HepG2 (cell line): ENCODE results near the gene TRIM25. TPM values are rescaled to one million over a fixed set of nuclear protein-coding genes. Genes with fewer than 3 reads are reported as not detected.

Experiments used
- ELF3 ChIP-seq: IDR thresholded peaks from 2 replicates; pipeline ENCODE4 v1.6.1; 2016; ENCODE audit warnings: missing genetic modification reagents, missing compliant biosample characterization
- HDAC1 ChIP-seq: sonication (generic); formaldehyde crosslinking; IDR thresholded peaks from 2 replicates; pipeline ENCODE4 v1.5.1; 2020; ENCODE audit warnings: mild to moderate bottlenecking, missing genetic modification reagents
- MAF1 ChIP-seq: sonication (generic); formaldehyde crosslinking; IDR thresholded peaks from 2 replicates; pipeline ENCODE4 v1.5.0; 2020; ENCODE audit warnings: missing genetic modification reagents, borderline replicate concordance
- RXRB ChIP-seq: IDR thresholded peaks from 2 replicates; pipeline ENCODE4 v1.6.1; 2016; ENCODE audit warnings: borderline replicate concordance, missing genetic modification reagents, missing compliant biosample characterization
- SATB2 ChIP-seq: sonication (generic); formaldehyde crosslinking; IDR thresholded peaks from 2 replicates; pipeline ENCODE4 v1.5.0; 2020; ENCODE audit warnings: missing genetic modification reagents
- SMYD3 ChIP-seq: sonication (generic); formaldehyde crosslinking; IDR thresholded peaks from 2 replicates; pipeline ENCODE4 v1.8.1; 2023; ENCODE audit warnings: mild to moderate bottlenecking, missing genetic modification reagents
- SOX13 ChIP-seq, 3 experiments: fragments of 450-650 bp in 1 of 3; sonication (generic) in 1 of 3; formaldehyde crosslinking in 1 of 3; IDR thresholded peaks in 2 of 3; conservative IDR thresholded peaks in 1 of 3; 2 replicates each; pipeline versions ENCODE4 v1.5.0 to v1.6.1; 2016 to 2020; ENCODE audit warnings: antibody characterized with exemption in 1 of 3, mild to moderate bottlenecking in 1 of 3, missing compliant biosample characterization in 1 of 3, missing genetic modification reagents in 1 of 3, moderate library complexity in 1 of 3
- THAP7 ChIP-seq: sonication (generic); formaldehyde crosslinking; IDR thresholded peaks from 2 replicates; pipeline ENCODE4 v1.8.1; 2023; ENCODE audit warnings: mild to moderate bottlenecking, missing genetic modification reagents
- ZFP62 ChIP-seq: sonication (generic); formaldehyde crosslinking; IDR thresholded peaks from 2 replicates; pipeline ENCODE4 v1.4.0; 2020; ENCODE audit warnings: missing genetic modification reagents
- ZFP90 ChIP-seq: sonication (generic); formaldehyde crosslinking; IDR thresholded peaks from 2 replicates; pipeline ENCODE4 v1.8.0; 2022; ENCODE audit warnings: missing genetic modification reagents, mild to moderate bottlenecking, inconsistent platforms, borderline replicate concordance
- ZNF138 ChIP-seq: sonication (generic); formaldehyde crosslinking; IDR thresholded peaks from 2 replicates; pipeline ENCODE4 v1.5.0; 2020; ENCODE audit warnings: mild to moderate bottlenecking, low read depth, missing genetic modification reagents
- ZNF44 ChIP-seq: sonication (generic); formaldehyde crosslinking; IDR thresholded peaks from 2 replicates; pipeline ENCODE4 v1.5.1; 2020; ENCODE audit warnings: mild to moderate bottlenecking, missing genetic modification reagents
- ZNF441 ChIP-seq: sonication (generic); formaldehyde crosslinking; IDR thresholded peaks from 2 replicates; pipeline ENCODE4 v1.7.0; 2021; ENCODE audit warnings: missing genetic modification reagents, borderline replicate concordance
- ZNF558 ChIP-seq: sonication (generic); formaldehyde crosslinking; IDR thresholded peaks from 2 replicates; pipeline ENCODE4 v1.9.0; 2022; ENCODE audit warnings: mild to moderate bottlenecking, missing genetic modification reagents, borderline replicate concordance
- ZNF790 ChIP-seq: sonication (generic); formaldehyde crosslinking; IDR thresholded peaks from 2 replicates; pipeline ENCODE4 v1.8.0; 2022; ENCODE audit warnings: missing genetic modification reagents, mild to moderate bottlenecking, borderline replicate concordance
- ZNF792 ChIP-seq: IDR thresholded peaks from 2 replicates; pipeline ENCODE4 v1.6.1; 2016
- ZNF879 ChIP-seq: sonication (generic); formaldehyde crosslinking; IDR thresholded peaks from 2 replicates; pipeline ENCODE4 v1.8.1; 2023; ENCODE audit warnings: missing genetic modification reagents
- polyA plus RNA-seq, 8 experiments: library from polyadenylated mRNA; depleted of rRNA in 3 of 8; stranded (reverse) in 7 of 8; unstranded in 1 of 8; fragments of >200 nt; fragmentation: Illumina TruSeq in 4 of 8; extraction: Trizol in 4 of 8; gene quantifications; 2 replicates each; pipeline versions ENCODE4 v1.2.1 to v1.2.3, GENCODE V29; 2011 to 2016; ENCODE audit warnings: low read depth in 4 of 8, missing spikeins in 1 of 8, mixed read lengths in 1 of 8; ENCODE audit not compliant: insufficient read depth in 1 of 8
- total RNA-seq, 5 experiments: library from RNA; depleted of rRNA; stranded (reverse); fragments of >200 nt; fragmentation: Illumina TruSeq; extraction: Trizol; gene quantifications; 2 replicates each; pipeline ENCODE4 v1.2.3, GENCODE V29; 2016; ENCODE audit warnings: low read depth in 1 of 5
- TF ChIP-seq, protein P1 (sequence below): sonication (generic); formaldehyde crosslinking; IDR thresholded peaks from 2 replicates; pipeline ENCODE4 v1.5.1; 2020; ENCODE audit warnings: mild to moderate bottlenecking, missing genetic modification reagents, moderate library complexity
- TF ChIP-seq, protein P2 (sequence below): sonication (generic); formaldehyde crosslinking; IDR thresholded peaks from 2 replicates; pipeline ENCODE4 v1.4.0; 2020; ENCODE audit warnings: mild to moderate bottlenecking, low read depth, missing genetic modification reagents
- TF ChIP-seq, protein P3 (sequence below): sonication (generic); formaldehyde crosslinking; IDR thresholded peaks from 2 replicates; pipeline ENCODE4 v1.5.1; 2020; ENCODE audit warnings: mild to moderate bottlenecking, missing genetic modification reagents, borderline replicate concordance

TRIM25 gene
- total and polyA plus RNA-seq, 2 of the 13 experiments (the other 11 are each of a cell fraction or from before 2014, with no cell fraction given), result 30.8 to 42.2 TPM

- TF ChIP-seq SATB2 (CRISPR knock-in tag) (no peak), ZNF879 (CRISPR knock-in tag) (peak; percentile 39), ZNF792 (CRISPR knock-in tag) (peak; percentile 83), ZNF44 (peak; percentile 82; the same call in 1 of the 2 replicates), ZFP90 (CRISPR knock-in tag) (peak; percentile 80; the same call in 1 of the 2 replicates), THAP7 (peak; percentile 77; the same call in 1 of the 2 replicates), ZNF138 (CRISPR knock-in tag) (peak; percentile 74), ZNF441 (CRISPR knock-in tag) (peak; percentile 84), RXRB (peak; percentile 78; the same call in 1 of the 2 replicates), ZFP62 (CRISPR knock-in tag) (no peak), HDAC1 (CRISPR knock-in tag) (peak; percentile 92), ZNF558 (CRISPR knock-in tag) (peak; percentile 79; the same call in 1 of the 2 replicates), SOX13 (IDR thresholded peaks at IDR 0.05) (no peak), SOX13 (CRISPR knock-in tag; conservative IDR thresholded peaks at IDR 0.05 in 1 of 2, IDR thresholded peaks at IDR 0.05 in 1 of 2) (peak; percentile 72 to 78; a peak in 2 of 4 replicates), ELF3 (CRISPR knock-in tag) (peak; percentile 78; the same call in 1 of the 2 replicates), MAF1 (CRISPR knock-in tag) (no peak; the same call in 1 of the 2 replicates), ZNF790 (CRISPR knock-in tag) (peak; percentile 39; the same call in 1 of the 2 replicates), SMYD3 (CRISPR knock-in tag) (0 out of 2 replicates have a peak, but pooled peaks have one; percentile 67)
- TF ChIP-seq, protein P1, sequence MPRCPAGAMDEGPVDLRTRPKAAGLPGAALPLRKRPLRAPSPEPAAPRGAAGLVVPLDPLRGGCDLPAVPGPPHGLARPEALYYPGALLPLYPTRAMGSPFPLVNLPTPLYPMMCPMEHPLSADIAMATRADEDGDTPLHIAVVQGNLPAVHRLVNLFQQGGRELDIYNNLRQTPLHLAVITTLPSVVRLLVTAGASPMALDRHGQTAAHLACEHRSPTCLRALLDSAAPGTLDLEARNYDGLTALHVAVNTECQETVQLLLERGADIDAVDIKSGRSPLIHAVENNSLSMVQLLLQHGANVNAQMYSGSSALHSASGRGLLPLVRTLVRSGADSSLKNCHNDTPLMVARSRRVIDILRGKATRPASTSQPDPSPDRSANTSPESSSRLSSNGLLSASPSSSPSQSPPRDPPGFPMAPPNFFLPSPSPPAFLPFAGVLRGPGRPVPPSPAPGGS (CRISPR knock-in tag), result peak; percentile 83
- TF ChIP-seq, protein P2, sequence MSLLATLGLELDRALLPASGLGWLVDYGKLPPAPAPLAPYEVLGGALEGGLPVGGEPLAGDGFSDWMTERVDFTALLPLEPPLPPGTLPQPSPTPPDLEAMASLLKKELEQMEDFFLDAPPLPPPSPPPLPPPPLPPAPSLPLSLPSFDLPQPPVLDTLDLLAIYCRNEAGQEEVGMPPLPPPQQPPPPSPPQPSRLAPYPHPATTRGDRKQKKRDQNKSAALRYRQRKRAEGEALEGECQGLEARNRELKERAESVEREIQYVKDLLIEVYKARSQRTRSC (CRISPR knock-in tag), result no peak
- TF ChIP-seq, protein P3, sequence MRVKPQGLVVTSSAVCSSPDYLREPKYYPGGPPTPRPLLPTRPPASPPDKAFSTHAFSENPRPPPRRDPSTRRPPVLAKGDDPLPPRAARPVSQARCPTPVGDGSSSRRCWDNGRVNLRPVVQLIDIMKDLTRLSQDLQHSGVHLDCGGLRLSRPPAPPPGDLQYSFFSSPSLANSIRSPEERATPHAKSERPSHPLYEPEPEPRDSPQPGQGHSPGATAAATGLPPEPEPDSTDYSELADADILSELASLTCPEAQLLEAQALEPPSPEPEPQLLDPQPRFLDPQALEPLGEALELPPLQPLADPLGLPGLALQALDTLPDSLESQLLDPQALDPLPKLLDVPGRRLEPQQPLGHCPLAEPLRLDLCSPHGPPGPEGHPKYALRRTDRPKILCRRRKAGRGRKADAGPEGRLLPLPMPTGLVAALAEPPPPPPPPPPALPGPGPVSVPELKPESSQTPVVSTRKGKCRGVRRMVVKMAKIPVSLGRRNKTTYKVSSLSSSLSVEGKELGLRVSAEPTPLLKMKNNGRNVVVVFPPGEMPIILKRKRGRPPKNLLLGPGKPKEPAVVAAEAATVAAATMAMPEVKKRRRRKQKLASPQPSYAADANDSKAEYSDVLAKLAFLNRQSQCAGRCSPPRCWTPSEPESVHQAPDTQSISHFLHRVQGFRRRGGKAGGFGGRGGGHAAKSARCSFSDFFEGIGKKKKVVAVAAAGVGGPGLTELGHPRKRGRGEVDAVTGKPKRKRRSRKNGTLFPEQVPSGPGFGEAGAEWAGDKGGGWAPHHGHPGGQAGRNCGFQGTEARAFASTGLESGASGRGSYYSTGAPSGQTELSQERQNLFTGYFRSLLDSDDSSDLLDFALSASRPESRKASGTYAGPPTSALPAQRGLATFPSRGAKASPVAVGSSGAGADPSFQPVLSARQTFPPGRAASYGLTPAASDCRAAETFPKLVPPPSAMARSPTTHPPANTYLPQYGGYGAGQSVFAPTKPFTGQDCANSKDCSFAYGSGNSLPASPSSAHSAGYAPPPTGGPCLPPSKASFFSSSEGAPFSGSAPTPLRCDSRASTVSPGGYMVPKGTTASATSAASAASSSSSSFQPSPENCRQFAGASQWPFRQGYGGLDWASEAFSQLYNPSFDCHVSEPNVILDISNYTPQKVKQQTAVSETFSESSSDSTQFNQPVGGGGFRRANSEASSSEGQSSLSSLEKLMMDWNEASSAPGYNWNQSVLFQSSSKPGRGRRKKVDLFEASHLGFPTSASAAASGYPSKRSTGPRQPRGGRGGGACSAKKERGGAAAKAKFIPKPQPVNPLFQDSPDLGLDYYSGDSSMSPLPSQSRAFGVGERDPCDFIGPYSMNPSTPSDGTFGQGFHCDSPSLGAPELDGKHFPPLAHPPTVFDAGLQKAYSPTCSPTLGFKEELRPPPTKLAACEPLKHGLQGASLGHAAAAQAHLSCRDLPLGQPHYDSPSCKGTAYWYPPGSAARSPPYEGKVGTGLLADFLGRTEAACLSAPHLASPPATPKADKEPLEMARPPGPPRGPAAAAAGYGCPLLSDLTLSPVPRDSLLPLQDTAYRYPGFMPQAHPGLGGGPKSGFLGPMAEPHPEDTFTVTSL (CRISPR knock-in tag), result peak; percentile 61; the same call in 1 of the 2 replicates
These were observed 47.0 kb upstream of the TRIM25 start, which contains the start of gene COIL (continued) for GRCh38 chr17:56960596-56961538.
